ENCODE measurements around the gene CD7.

GRCh38 chr17:82303944-82304808 lies 13.2 kb downstream of the CD7 start:
- TF ChIP-seq POLR2A (IDR thresholded peaks at IDR 0.05; ENCODE audit: low read depth, low read length) = no peak
- TF ChIP-seq POLR2AphosphoS5 (IDR thresholded peaks at IDR 0.05; ENCODE audit: low read depth, low read length) = no peak
- no peak for TF ChIP-seq TAF1 (IDR thresholded peaks at IDR 0.05; ENCODE audit: low read depth, low read length)

Data from GM12891 (cell line).